Measurements from ENCODE around the gene MRPL18. TPM values are rescaled to one million over a fixed set of nuclear protein-coding genes. Genes with fewer than 3 reads are reported as not detected.

MRPL18 gene
- total RNA-seq, 2 donors from 2014 or later, result 62.3 to 66.0 TPM

DNA sequence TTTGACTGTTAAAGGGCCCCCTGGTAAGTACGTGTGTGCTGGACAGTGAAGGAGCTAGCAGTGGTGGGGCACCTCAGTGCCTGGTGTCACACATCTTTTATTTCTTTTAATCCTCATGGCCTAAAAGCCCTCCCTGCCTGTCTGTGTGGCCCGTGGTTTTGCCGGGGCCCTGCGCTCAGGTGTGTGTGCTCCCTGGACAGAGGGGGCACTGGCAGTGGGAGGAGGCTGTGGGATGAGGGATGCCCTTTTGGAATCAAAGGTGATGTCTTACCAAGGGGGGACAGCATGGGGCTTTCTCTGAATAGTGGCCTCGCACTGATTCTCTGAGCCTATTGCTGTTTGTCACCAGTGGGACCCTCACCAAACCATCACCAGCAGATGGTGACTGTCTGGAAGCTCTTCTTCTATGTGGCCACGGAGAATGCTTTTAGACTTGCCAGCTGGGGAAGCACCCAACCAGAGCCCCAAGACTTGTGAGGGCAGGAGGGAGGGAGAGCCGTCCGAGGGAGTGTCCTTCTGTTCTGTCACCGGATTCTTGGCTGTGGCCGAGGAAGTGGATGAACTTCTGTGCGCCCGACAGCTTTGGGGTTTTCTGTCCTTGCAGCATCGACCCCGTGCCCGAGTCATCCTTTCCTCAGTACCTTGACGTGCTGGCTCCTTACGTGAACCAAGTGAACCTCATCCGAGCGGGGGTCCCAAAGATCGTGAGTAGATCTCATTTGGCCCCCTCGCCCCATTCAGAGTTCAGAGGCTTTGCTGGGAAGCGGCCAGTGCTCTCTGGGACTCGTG, 27.9 kb downstream of the MRPL18 start:
- no peaks in the 10 kb centered on the region for H3K27me3 ChIP-seq
- H3K27ac ChIP-seq, result no peak overlapping the region
- no peaks in the 10 kb centered on the region for H3K9me3 ChIP-seq
- no peak for DNase-seq (ENCODE audit: low spot score)
- no peak overlapping the region for H3K4me3 ChIP-seq
- no peaks in the 10 kb centered on the region for H3K36me3 ChIP-seq
- TF ChIP-seq, protein P1, sequence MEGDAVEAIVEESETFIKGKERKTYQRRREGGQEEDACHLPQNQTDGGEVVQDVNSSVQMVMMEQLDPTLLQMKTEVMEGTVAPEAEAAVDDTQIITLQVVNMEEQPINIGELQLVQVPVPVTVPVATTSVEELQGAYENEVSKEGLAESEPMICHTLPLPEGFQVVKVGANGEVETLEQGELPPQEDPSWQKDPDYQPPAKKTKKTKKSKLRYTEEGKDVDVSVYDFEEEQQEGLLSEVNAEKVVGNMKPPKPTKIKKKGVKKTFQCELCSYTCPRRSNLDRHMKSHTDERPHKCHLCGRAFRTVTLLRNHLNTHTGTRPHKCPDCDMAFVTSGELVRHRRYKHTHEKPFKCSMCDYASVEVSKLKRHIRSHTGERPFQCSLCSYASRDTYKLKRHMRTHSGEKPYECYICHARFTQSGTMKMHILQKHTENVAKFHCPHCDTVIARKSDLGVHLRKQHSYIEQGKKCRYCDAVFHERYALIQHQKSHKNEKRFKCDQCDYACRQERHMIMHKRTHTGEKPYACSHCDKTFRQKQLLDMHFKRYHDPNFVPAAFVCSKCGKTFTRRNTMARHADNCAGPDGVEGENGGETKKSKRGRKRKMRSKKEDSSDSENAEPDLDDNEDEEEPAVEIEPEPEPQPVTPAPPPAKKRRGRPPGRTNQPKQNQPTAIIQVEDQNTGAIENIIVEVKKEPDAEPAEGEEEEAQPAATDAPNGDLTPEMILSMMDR (IDR thresholded peaks at IDR 0.05), result no peak
- H3K4me1 ChIP-seq, result no peaks in the 10 kb centered on the region

DNA sequence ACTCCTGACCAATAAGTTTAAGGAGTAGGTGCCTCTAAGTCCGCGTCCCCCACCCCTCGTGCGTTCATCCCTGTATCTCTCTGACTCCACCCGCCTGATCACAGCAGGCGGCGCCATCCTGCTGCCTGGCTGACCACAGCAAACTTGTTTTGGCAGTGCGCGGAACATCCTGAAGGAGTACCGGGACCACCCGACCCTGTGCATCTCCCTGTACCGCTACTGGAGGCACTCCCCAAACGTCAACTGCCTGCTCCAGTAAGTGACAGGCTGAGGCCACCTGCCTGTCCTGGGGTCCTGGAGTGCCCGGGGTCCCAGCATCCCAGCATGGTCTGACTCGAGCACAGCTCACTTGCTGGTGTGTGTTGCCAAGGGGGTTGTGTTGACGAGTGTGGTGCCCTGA, 28.8 kb downstream of the MRPL18 start:
- no peak overlapping the region for H3K27ac ChIP-seq
- DNase-seq (ENCODE audit: low spot score), result no peak
- no peak overlapping the region for H3K4me3 ChIP-seq
- no peaks in the 10 kb centered on the region for H3K27me3 ChIP-seq
- H3K9me3 ChIP-seq, result no peaks in the 10 kb centered on the region
- no peaks in the 10 kb centered on the region for H3K4me1 ChIP-seq
- H3K36me3 ChIP-seq, result no peaks in the 10 kb centered on the region
- TF ChIP-seq, protein P1 (IDR thresholded peaks at IDR 0.05), result no peak

DNA sequence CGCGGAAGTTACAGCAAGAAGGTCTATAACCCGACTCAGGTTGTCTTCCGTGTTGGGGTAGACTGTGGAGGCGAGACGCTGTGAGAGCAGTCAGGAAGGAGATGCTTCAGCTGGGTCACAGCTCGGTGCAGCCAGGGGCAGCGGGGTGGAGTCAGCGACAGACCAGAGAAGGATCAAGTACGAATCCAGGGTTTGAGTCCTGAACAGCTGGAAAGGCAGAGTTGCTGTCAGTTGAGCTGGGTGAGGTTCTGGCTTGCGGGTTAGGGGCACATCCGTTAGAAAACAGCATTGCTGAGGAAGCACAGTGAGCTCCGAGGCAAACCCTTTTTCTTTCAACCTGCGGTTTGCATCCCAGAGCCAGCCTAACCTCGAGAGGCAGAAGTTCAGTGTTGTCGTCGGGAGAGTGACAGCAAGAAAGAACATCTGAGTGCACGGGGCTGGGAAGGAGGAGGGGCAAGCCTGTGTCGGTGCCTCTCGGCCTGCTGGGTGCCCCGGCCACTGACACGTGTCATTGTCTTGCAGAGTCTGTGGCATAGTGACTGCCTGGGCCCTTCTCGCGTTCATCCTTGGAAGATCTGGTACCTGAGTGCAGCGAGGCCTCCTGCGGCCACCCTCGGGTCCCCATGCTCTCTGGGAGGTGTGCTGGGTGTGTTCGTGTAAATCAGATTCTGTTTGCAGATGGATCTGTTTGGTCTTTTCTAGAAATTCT, 29.8 kb downstream of the MRPL18 start:
- TF ChIP-seq, protein P1 (IDR thresholded peaks at IDR 0.05), result no peak
- no peak for DNase-seq (ENCODE audit: low spot score)
- Histone ChIP-seq H3K9me3 (no peaks in the 10 kb centered on the region), H3K36me3 (no peaks in the 10 kb centered on the region), H3K27me3 (no peaks in the 10 kb centered on the region), H3K4me3 (no peak overlapping the region), H3K27ac (no peak overlapping the region), H3K4me1 (no peaks in the 10 kb centered on the region)

DNA sequence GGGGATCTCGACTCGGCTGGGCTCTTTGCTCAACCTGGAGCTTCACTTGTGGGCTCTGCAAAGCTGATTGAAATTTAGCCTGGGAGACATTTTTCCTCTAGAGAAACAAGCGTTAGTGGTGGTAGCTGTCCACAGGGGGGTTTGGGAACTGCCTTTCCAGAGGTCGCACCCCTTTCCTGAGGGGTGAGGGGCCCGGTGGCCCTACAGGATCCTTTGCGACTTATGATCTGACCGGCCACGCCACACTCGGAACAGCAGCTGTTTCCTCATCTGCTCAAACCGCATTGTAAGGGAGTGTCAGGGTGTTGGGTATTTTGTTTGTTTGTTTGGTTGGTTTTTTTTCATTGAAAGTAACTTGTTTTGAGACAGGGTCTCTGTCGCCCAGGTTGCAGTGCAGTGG, 30.9 kb downstream of the MRPL18 start:
- TF ChIP-seq, protein P1 (IDR thresholded peaks at IDR 0.05), result no peak
- no peaks in the 10 kb centered on the region for H3K9me3 ChIP-seq
- H3K27me3 ChIP-seq, result no peaks in the 10 kb centered on the region
- H3K4me1 ChIP-seq, result no peaks in the 10 kb centered on the region
- no peak for DNase-seq (ENCODE audit: low spot score)
- H3K36me3 ChIP-seq, result no peaks in the 10 kb centered on the region
- no peak overlapping the region for H3K27ac ChIP-seq
- no peak overlapping the region for H3K4me3 ChIP-seq

DNA sequence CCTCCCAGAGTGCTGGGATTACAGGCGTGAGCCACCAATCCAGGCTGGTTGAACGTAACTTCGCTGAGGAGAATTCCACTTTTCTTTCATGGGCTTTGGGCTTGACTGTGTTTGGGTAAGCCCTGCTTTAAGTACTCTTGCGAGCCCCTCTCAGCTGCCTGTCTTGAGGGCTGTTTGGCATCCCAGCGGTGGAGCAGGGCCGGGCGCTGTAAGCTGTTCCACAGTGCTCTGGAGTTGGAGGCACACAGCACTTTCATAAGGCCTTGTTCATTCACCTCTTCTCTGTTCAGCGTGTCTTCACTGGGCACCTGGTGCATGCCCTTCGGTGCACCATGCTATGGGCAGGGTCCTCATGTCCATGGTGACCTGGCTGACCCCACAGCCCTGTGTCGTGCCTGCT, 31.5 kb downstream of the MRPL18 start:
- DNase-seq (ENCODE audit: low spot score), result no peak
- H3K4me1 ChIP-seq, result no peaks in the 10 kb centered on the region

More for the DNA sequence above, 31.5 kb downstream of the MRPL18 start:
- TF ChIP-seq, protein P1 (IDR thresholded peaks at IDR 0.05), result no peak
- Histone ChIP-seq H3K9me3 (no peaks in the 10 kb centered on the region), H3K27me3 (no peaks in the 10 kb centered on the region), H3K36me3 (no peaks in the 10 kb centered on the region), H3K27ac (no peak overlapping the region), H3K4me3 (no peak overlapping the region)
